Mesenteric fat pad (tissue), 1 donor: Measurements from ENCODE around the gene NUP214. TPM values are rescaled to one million over a fixed set of nuclear protein-coding genes. Genes with fewer than 3 reads are reported as not detected.
"Not testable (repeated sequence)": the region's sequence is repeated elsewhere in the genome, so short reads cannot be mapped to it uniquely, and the experiment has no call there.

Experiments
- DNase-seq: peaks from one replicate; pipeline ENCODE4 v3.0.0-alpha.2; 2020; ENCODE audit warnings: low spot score
- total RNA-seq: library from RNA; stranded (reverse); fragmentation: NEBNext Ultra II Directional; extraction: Animal tissue kit (Norgen Biotek cat#: 25700); gene quantifications from one replicate; pipeline ENCODE4 v1.2.1, GENCODE V29; 2021
- donor health status: DM: yes; HTN: yes; CAD: no.

NUP214 gene
- total RNA-seq, 1 donor from 2014 or later: 68.4 TPM

GRCh38 chr9:131116281-131117120 lies 8.9 kb upstream of the NUP214 start:
- DNase-seq: no peak

GRCh38 chr9:131117121-131117761 lies 8.1 kb upstream of the NUP214 start:
- no peak for DNase-seq

GRCh38 chr9:131117762-131118145 lies 7.6 kb upstream of the NUP214 start:
- no peak for DNase-seq

GRCh38 chr9:131119600-131119999 lies 5.8 kb upstream of the NUP214 start:
- peak; percentile 57 for DNase-seq

GRCh38 chr9:131120620-131121228 lies 4.7 kb upstream of the NUP214 start:
- peak; percentile 57 for DNase-seq

- DNase-seq: peak; percentile 74
These were observed 4.0 kb upstream of the NUP214 start for GRCh38 chr9:131121346-131121745.

- peak; percentile 43 for DNase-seq
These were observed 3.2 kb upstream of the NUP214 start for GRCh38 chr9:131122158-131122557.

- no peak for DNase-seq
These were observed 423 bp upstream of the NUP214 start for GRCh38 chr9:131125038-131125287.

- DNase-seq: no peak
These were observed 657 bp downstream of the NUP214 start for GRCh38 chr9:131126059-131126426.

- no peak for DNase-seq
These were observed 3.8 kb downstream of the NUP214 start for GRCh38 chr9:131129183-131129582.

- DNase-seq: no peak
These were observed 13.3 kb downstream of the NUP214 start for GRCh38 chr9:131138676-131139075.

GRCh38 chr9:131140112-131140511 lies 14.7 kb downstream of the NUP214 start:
- no peak for DNase-seq

- DNase-seq: no peak
These were observed 15.2 kb downstream of the NUP214 start for GRCh38 chr9:131140550-131140949.

- no peak for DNase-seq
These were observed 16.8 kb downstream of the NUP214 start for GRCh38 chr9:131142160-131142559.

GRCh38 chr9:131144201-131144600 lies 18.8 kb downstream of the NUP214 start:
- no peak for DNase-seq

- DNase-seq: no peak
These were observed 19.9 kb downstream of the NUP214 start for GRCh38 chr9:131145245-131145644.

- no peak for DNase-seq
These were observed 20.8 kb downstream of the NUP214 start for GRCh38 chr9:131146186-131146585.

GRCh38 chr9:131148276-131148675 lies 22.9 kb downstream of the NUP214 start:
- DNase-seq: no peak

- DNase-seq: no peak
These were observed 23.7 kb downstream of the NUP214 start for GRCh38 chr9:131148966-131149687.

GRCh38 chr9:131149688-131150053 lies 24.3 kb downstream of the NUP214 start:
- no peak for DNase-seq

GRCh38 chr9:131153595-131153994 lies 28.2 kb downstream of the NUP214 start:
- DNase-seq: no peak

- not testable (repeated sequence) for DNase-seq
These were observed 33.3 kb downstream of the NUP214 start for GRCh38 chr9:131158673-131159072.
